ENCODE measurements around the gene SRR.

Gene SRR

GRCh38 chr17:2373179-2373578, 69.4 kb downstream of the SRR start:
- DNase-seq, result no peak
